Left ventricle myocardium superior (tissue), 1 donor: ENCODE results near the gene PRAMEF17. TPM values are rescaled to one million over a fixed set of nuclear protein-coding genes. Genes with fewer than 3 reads are reported as not detected.
"Not testable (repeated sequence)": the region's sequence is repeated elsewhere in the genome, so short reads cannot be mapped to it uniquely, and the experiment has no call there.

ENCODE experiments used
- ATAC-seq: fragments of 200-7000 bp; cut with Tn5 transposase; one replicate; pipeline ENCODE4 v1.9.1; 2020; ENCODE audit warnings: mild to moderate bottlenecking, moderate library complexity
- DNase-seq: peaks from one replicate; pipeline ENCODE4 v3.0.0-alpha.2; 2020
- intact Hi-C: fragments of 100-400 bp; cut with micrococcal nuclease; formaldehyde crosslinking; loops from one replicate; pipeline ENCODE4 v1.11.0; 2022
- long read RNA-seq: library from polyadenylated mRNA; unstranded; transcript quantifications from one replicate; pipeline ENCODE4 v2.0.0, GENCODE V29; 2021
- total RNA-seq: library from RNA; stranded (reverse); fragmentation: NEBNext Ultra II Directional; extraction: Animal tissue kit (Norgen Biotek cat#: 25700); gene quantifications from one replicate; pipeline ENCODE4 v1.2.1, GENCODE V29; 2021
- donor health status: DM: no; HTN: yes; CAD: no; lungs with severe emphysema.

The PRAMEF17 gene, protein sequence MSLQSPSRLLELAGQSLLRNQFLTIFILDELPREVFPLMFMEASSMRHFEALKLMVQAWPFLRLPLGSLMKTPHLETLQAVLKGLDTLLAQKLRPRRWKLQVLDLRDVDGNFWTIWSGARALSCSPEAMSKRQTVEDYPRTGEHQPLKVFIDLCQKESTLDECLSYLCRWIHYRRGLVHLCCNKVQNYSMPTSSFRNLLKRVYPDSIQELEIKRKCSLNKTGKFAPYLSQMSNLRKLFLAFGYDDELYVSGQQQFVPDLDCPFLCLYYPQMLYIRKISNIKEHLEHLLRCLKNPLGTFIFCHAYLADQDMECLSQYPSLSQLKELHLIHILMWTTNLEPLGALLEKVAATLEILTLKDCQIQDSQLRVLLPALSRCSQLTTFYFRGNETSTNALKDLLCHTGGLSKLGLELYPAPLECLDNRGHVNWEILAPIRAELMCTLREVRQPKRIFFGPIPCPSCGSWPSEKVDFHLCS
- total RNA-seq = not detected
- long read RNA-seq = 0 reads

DNA sequence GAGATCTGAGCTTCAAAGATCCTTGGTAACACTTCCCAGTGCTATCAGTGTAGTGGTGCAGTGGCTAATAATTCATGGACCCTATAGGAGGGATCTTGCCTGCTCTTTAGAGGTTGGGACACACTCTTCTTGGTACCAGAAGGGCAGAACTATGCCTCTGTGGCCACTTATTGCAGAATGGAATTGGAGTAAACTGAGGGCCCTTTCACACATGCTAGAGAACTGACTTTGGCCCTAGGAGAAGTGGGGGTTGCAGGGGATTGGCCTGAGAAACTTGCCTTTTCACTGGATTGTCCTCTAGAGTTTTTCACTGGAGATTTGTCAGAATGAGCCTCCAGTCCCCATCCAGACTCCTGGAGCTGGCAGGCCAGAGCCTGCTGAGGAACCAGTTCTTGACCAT, at the start of gene PRAMEF17:
PRAMEF17 (plus strand) TSS at position 301 of the 400 bp plus-strand sequence; CDS start at position 327, 26 bp downstream.
- DNase-seq, ATAC-seq, intact Hi-C loops: not testable (repeated sequence)

DNA sequence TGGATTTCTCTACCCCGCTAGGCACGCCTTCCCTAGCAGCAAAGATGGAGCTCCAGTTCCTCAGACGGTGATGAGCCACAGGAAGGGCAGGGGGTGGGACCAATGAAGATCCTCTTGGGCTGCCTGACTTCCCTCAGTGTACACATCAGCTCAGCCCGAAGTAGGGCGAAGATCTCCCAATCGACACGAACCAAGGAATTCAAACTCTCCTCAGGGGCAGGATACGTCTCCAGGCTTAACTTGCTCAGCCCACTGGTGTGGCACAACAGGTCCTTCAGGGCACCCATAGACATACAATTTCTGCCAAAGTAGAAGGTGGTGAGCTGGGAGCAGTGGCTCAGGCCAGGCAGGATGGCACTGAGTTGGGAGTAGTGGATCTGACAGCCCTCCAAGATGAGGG, 46.9 kb upstream of the PRAMEF17 start:
- intact Hi-C loops, DNase-seq, ATAC-seq: not testable (repeated sequence)

DNA sequence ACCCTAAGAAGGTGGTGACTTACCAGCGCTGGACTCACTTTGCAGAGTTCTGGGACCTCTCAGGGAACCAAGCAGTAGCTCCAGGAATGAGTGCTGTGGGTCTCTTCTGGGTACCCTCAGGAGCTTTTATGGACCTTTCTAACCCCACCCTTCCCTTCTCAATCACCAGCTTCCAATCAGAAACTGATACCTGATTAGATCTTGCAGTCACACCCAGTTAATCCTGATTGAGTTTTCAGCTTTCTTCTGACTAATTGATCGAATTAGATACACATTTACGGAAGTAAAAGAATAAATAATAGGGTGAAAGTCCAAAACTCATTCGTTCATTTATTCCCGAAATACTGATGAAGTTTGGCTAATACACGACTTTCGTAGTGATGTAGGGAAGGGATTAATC, 42.4 kb upstream of the PRAMEF17 start, which contains the start of gene PRAMEF14:
PRAMEF14 (minus strand) TSS at position 101 of the 400 bp plus-strand sequence. CDS start 1,820 bp downstream, outside the sequence.
- ATAC-seq, DNase-seq, intact Hi-C loops: not testable (repeated sequence)

DNA sequence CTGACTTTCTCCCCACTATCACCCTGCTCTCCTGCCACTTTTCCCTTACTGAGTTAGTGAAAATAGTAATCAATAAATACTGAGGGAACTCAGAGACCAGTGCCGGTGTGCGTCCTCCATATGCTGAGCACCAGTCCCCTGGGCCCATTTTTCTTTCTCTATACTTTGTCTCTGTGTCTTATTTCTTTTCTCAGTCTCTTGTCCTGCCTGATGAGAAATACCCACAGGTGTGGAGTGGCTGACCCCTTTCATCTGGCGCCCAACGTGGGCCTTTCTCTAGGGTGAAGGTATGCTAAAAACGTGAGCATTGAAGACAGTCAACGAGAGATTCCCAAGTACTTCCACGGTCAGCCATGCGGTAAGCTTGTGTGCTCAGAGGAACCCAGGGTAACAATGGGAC, 36.0 kb upstream of the PRAMEF17 start:
- ATAC-seq, DNase-seq, intact Hi-C loops: not testable (repeated sequence)

DNA sequence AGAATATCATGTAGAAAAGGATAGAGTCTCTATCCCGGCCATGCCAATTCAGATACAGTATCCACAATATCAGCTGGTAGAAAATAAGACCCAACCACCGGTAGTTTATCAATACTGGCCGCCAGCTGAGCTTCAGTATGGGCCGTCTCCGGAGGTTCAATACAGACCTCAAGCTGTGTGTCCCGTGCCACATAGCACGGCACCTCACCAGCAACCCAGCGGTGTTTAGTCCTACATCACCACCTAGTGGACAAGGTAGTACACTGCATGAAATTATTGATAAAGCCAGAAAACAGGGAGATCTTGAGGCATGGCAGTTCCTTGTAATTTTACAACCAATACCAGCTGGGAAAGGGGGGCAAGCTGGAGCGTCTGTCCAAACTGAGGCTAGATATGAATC, 35.0 kb upstream of the PRAMEF17 start:
- DNase-seq, ATAC-seq, intact Hi-C loops: not testable (repeated sequence)

DNA sequence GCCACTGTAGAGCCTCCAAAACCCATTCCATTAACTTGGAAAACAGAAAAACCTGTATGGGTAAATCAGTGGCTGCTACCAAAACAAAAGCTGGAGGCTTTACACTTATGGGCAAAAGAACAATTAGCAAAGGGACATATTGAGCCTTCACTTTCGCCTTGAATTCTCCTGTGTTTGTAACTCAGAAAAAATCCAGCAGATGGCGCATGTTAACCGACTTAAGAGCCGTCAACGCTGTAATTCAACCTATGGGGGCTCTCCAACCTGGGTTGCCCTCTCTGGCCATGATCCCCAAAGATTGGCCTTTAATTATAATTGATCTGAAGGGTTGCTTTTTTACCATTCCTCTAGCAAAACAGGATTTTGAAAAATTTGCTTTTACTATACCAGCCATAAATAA, 32.7 kb upstream of the PRAMEF17 start:
- ATAC-seq, DNase-seq, intact Hi-C loops: not testable (repeated sequence)

DNA sequence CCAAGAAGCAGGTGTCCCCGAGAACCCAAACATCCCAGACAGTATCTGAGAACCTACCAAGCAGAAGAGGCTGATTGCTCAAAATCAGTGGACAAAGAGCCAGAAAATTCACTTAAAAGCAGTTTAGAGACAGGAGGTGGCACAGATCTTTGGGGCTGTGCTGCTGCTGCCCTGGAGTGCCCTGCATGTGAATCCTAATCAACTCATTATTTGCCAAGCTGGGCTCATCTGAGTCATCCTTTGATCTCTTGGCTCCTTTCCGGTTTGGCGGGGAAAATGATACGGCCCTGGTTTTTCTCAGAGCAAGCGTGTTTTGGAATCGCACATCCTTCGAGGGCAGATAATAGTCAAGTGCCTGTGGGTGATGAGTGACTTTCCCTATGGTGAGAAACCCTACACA, 27.1 kb upstream of the PRAMEF17 start:
- ATAC-seq, intact Hi-C loops, DNase-seq: not testable (repeated sequence)

DNA sequence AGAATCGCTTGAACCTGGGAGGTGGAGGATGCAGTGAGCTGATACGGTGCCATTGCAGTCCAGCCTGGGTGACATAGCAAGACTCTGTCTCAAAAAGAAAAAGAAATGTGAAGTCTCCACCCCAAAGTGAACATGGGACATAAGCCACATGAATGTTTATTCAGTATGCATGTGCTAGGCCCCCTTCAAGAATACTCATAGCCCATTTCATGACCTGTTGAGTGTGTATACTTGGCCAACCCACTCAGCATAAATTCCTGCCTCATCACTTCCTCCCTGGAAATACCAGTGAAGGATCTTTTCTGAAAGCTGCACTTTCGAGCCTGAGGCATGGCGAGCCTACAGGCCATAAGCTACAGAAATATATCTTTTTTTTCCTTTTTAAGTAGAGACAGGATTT, 24.5 kb upstream of the PRAMEF17 start:
- ATAC-seq, DNase-seq, intact Hi-C loops: not testable (repeated sequence)

DNA sequence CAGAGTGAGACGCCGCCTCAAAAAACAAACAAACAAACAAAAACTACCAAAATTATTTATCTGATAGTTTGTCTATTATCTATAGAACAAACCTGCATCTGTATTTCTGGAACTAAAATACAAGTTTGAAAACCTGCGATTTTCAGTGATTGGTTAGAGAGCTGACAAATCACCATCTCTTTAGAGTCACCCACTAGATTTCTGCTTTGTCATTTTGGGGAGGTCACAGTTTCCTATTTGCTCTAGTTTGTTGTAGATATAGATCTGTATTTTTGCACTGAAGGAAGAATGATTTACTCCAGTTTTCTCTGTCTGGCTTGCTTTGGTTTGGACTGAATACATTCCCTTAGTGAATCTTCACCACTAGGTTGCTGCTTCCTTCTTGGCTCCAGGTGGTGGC, 22.9 kb upstream of the PRAMEF17 start:
- DNase-seq, intact Hi-C loops, ATAC-seq: not testable (repeated sequence)

DNA sequence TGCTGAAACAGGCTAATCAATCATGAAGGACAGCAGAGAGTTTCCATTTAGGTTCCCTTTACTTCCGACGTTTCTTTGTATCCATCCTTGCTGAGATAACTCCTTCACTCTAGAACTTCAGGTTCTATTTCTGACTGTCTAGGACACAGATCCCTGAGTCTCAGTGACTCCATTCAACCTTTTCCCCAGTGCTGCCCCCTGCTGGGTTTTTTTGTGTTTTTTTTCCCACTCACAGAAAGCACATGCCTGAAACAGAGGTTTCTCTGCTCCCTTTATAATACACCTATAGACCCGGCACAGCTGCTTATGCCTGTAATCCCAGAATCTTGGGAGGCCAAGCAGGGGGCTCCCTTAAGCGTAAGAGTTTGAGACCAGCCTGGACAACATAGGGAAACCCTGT, 20.9 kb upstream of the PRAMEF17 start:
- ATAC-seq, DNase-seq, intact Hi-C loops: not testable (repeated sequence)

DNA sequence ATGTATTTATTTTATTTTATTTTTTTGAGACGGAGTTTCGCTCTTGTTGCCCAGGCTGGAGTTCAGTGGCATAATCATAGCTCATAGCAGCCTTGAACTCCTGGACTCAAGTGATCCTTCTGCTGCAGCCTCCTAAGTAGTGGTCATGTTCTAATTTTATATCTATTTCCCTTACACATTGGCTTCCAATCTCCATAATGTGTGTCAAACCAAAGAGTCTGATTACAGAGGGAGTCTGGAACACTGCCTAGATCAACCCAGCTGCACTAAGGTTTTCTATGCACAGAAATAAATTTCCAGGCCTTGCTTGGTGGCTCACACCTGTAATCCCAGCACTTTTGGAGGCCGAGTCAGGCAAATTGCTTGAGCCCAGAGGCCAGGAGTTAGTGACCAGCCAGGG, 10.4 kb upstream of the PRAMEF17 start:
- intact Hi-C loops, ATAC-seq, DNase-seq: not testable (repeated sequence)

DNA sequence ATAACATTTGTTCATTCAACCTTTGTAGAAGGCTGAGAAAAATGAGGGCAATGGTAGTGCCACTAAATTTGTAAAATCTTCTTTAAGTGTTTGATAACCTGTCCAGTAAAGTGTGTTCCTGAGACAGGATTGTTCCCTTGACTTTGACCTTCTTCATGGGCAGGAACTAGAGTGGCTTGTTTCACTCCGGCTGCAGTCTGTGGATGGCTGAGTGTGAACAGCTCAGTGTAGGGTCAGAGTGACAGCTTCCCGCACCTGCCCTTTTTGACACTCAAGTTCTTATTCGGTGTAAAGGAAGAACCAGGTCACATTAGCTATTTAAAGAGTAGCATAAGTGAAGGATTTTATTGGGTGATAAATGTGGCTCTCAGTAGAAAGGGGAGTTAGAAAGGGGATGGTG, 9.1 kb upstream of the PRAMEF17 start:
- intact Hi-C loops, ATAC-seq, DNase-seq: not testable (repeated sequence)

DNA sequence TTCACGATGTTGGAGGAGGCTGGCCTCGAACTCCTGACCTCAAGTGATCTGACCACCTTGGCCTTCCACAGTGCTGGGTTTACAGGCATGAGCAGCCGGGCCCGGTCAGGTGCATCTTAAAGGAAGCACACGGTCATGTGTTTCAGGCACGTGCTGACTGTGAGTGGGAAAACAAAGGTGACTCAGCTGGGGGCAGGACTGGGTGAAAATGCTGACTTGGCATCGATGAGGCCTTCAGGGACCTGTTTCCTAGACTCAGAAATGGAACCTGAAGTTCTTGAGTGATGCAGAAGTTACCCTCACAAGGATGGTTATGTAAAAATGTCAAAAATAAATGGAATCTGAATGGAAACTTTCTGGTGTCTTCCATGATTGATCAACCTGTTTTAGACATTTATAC, 3.6 kb downstream of the PRAMEF17 start:
- DNase-seq, intact Hi-C loops, ATAC-seq: not testable (repeated sequence)

DNA sequence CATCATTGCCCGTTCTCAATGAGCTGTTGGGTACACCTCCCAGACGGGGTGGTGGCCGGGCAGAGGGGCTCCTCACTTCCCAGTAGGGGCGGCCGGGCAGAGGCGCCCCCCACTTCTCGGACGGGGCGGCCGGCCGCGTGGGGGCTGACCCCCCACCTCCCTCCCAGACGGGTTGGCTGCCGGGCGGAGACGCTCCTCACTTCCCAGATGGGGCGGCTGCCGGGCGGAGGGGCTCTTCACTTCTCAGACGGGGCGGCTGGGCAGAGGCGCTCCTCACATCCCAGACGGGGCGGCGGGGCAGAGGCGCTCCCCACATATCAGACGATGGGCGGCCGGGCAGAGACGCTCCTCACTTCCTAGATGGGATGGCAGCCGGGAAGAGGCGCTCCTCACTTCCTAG, 5.3 kb downstream of the PRAMEF17 start:
- DNase-seq, intact Hi-C loops, ATAC-seq: not testable (repeated sequence)

DNA sequence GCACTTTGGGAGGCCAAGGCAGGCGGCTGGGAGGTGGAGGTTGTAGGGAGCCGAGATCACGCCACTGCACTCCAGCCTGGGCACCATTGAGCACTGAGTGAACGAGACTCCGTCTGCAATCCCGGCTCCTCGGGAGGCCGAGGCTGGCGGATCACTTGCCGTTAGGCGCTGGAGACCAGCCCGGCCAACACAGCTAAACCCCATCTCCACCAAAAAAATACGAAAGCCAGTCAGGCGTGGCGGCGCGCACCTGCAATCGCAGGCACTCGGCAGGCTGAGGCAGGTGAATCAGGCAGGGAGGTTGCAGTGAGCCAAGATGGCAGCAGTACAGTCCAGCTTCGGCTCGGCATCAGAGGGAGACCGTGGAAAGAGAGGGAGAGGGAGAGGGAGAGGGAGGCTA, 5.9 kb downstream of the PRAMEF17 start:
- DNase-seq, intact Hi-C loops, ATAC-seq: not testable (repeated sequence)

DNA sequence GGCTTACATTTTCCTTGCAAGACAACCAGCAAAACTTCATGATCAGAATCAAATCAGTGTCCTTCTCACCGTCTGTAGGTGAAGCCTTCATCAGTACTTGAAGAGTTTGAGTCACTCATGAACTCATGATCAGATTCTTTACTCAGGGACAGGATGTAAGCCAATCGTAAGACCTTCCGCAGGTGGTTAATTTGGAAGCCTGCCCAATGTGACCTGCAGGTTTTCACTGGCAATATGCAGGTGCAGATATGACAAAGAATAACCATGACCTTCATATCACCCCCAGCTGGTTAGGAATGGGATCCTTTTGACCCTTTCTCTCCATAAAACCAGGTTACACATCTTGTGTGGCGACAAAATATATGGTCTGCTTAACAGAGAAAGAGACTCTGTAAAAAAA, 18.4 kb downstream of the PRAMEF17 start:
- no peak for ATAC-seq
- no peak for DNase-seq
- intact Hi-C loops = no loop called here

DNA sequence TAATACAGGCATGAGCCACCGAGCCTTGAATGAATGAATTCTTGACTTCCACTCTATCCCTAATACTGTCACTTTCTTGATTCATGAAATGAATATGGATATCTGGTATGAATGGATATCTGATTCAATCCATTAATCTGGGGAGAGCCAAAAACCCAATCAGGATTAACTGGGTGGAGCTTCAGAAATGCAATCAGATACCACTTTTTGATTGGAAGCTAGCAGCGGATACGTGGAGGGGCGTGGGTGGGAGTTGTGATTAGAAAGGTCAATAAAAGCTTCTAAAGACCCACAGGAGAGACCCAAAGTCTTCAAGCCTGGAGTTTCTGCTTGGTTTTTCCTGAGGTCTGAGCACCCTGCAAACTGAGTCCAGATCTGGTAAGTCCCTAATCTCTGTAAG, 20.7 kb downstream of the PRAMEF17 start, which contains the start of gene PRAMEF20:
PRAMEF20 (plus strand) TSS at position 301 of the 400 bp plus-strand sequence. CDS start 5,905 bp downstream, outside the sequence.
- DNase-seq, ATAC-seq, intact Hi-C loops: not testable (repeated sequence)

DNA sequence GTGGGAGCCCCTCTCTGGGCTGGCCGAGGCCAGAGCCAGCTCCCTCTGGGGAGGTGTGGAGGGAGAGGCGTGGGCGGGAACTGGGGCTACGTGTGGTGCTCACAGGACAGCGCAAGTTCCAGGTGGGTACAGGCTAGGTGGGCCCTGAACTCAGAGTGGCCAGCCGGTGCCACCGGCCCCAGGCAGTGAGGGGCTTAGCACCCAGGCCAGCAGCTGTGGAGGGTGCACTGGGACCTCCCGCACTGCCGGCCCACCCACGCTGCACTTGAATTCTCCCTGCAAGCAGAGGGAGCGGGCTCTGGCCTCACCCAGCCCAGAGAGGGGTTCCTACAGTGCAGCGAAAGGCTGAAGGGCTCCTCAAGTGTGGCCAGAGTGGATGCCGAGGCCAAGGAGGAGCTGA, 41.1 kb downstream of the PRAMEF17 start:
- ATAC-seq (no peak), DNase-seq (no peak)
- intact Hi-C loops = no loop called here

DNA sequence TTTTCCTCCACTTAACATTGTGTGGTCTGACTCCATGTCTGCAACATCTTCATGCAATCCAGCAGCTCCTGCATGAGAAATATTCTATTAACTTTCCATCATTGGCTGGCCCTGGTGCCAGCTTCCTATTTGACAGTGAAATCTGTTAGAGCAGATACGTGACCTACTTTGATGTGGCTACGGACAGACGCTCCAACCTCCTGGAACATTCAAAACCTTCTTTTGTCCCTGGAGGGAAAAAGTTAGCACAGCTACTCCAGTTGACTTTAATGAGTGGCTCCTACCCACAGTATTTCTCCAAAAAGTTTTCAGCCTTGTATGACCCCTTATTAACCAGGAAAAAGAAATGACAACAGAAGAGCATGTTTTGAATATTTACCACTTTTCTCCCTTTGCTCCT, 42.8 kb downstream of the PRAMEF17 start:
- intact Hi-C loops = no loop called here
- DNase-seq (no peak), ATAC-seq (no peak)
